ENCODE data around the gene MAPK8IP2.

DNA sequence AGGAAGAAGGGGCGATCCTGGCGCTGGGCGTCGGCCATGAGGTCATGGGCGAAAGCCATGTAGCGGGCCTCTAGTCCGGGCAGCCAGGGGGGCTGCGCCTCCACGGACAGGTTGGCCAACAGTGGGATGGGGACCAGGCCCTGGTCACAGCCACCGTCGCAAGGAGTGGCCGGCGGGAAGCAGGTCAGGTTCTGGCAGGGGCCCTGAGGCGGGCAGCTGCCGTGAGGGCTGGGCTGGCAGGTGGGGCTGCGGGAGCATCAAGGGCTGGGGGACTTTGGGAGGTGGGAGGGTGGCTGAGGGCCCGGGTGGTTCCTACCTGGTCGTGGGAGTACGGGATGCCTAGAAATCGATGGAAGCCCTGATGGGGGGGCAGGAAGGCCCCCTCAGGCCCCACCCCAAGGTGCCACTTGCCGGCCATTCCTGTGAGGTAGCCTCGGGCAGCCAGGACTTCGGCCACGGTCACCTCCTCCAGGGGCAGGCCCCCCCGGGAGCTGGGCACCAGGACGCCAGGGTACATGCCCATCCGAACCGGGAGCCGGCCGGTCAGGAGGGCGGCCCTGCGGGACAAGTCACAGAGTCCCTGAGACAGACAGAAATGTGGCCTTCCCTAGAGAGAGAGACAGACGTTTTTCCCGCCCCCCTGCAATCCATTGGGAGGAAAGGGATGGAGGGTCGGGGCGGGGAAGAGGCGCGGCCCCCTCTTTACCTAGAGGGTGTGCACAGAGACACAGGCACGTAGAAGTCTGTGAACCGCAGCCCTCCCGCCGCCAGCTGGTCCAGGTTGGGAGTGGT is 26.5 kb downstream of the MAPK8IP2 start:
- TF ChIP-seq, protein P1, sequence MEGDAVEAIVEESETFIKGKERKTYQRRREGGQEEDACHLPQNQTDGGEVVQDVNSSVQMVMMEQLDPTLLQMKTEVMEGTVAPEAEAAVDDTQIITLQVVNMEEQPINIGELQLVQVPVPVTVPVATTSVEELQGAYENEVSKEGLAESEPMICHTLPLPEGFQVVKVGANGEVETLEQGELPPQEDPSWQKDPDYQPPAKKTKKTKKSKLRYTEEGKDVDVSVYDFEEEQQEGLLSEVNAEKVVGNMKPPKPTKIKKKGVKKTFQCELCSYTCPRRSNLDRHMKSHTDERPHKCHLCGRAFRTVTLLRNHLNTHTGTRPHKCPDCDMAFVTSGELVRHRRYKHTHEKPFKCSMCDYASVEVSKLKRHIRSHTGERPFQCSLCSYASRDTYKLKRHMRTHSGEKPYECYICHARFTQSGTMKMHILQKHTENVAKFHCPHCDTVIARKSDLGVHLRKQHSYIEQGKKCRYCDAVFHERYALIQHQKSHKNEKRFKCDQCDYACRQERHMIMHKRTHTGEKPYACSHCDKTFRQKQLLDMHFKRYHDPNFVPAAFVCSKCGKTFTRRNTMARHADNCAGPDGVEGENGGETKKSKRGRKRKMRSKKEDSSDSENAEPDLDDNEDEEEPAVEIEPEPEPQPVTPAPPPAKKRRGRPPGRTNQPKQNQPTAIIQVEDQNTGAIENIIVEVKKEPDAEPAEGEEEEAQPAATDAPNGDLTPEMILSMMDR (conservative IDR thresholded peaks at IDR 0.05; ENCODE audit: low read depth, low read length), result no peak
- TF ChIP-seq EZH2 (IDR thresholded peaks at IDR 0.05; ENCODE audit: borderline replicate concordance, low read depth, low read length, poor library complexity, severe bottlenecking), result no peak
